ENCODE measurements around the gene DMRTC2. TPM values are rescaled to one million over a fixed set of nuclear protein-coding genes. Genes with fewer than 3 reads are reported as not detected.

Gene DMRTC2
- total and polyA plus RNA-seq, 9 of the 15 experiments (the other 6 are each of a cell fraction or from before 2014, with no cell fraction given): 0.03 TPM; not detected in 8

DNA sequence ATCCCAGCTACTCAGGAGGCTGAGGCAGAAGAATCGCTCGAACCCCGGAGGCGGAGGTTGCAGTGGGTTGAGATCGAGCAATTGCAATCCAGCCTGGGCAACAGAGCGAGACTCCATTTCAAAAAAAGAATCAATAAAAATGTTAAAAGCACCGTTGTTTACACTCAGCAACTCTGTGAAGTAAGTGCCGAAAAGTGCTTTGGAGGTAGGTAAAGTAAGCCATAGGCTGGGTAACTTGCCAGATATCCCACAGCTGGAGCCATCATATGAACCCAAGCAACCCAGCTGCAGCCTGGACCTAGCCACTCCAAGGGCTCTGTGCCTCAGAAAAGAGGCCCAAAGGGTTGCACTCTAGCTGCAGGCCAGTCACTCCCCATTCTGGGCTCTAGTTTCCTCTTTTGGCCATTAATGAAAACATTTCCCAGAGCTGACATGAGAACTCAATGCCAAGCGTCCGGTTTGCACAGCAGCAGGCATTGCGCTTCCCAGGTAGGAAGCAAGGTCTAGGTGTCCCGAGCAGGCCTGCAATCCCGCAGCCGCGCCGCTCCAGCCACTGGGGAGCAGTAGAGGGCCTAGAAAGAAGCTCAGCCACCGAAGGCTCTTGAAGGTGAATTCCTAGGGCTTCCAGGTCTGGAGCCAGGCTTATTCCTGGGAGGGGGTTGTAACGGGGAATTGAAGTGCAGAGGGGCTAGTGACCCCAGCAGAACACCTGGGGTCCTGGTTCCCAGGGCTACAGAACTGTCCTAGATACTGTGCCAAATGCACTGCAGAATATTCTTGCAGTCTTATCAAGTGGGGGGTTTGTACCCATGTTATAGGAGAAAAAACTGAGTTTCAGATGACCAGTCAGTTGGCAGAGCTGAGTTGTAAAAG, 28.2 kb downstream of the DMRTC2 start (continued):
- no peak for TF ChIP-seq ILF3 (IDR thresholded peaks at IDR 0.05; ENCODE audit: borderline replicate concordance)
- TF ChIP-seq SMC3 (conservative IDR thresholded peaks at IDR 0.05; ENCODE audit: insufficient read depth, low read depth, low read length): peak; percentile 82
- TF ChIP-seq HNRNPLL (IDR thresholded peaks at IDR 0.05; ENCODE audit: low read depth, low read length, poor library complexity, severe bottlenecking): no peak
- TF ChIP-seq, protein P1, sequence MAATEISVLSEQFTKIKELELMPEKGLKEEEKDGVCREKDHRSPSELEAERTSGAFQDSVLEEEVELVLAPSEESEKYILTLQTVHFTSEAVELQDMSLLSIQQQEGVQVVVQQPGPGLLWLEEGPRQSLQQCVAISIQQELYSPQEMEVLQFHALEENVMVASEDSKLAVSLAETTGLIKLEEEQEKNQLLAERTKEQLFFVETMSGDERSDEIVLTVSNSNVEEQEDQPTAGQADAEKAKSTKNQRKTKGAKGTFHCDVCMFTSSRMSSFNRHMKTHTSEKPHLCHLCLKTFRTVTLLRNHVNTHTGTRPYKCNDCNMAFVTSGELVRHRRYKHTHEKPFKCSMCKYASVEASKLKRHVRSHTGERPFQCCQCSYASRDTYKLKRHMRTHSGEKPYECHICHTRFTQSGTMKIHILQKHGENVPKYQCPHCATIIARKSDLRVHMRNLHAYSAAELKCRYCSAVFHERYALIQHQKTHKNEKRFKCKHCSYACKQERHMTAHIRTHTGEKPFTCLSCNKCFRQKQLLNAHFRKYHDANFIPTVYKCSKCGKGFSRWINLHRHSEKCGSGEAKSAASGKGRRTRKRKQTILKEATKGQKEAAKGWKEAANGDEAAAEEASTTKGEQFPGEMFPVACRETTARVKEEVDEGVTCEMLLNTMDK (IDR thresholded peaks at IDR 0.05; ENCODE audit: borderline replicate concordance, insufficient read depth, low read depth, low read length, poor library complexity, severe bottlenecking): peak; percentile 35
- 0 out of 2 replicates have a peak, but pooled peaks have one; percentile 33 for TF ChIP-seq POLR2AphosphoS5 (IDR thresholded peaks at IDR 0.05; ENCODE audit: control insufficient read depth, insufficient read depth, low read depth, low read length)
- peak; percentile 56; the same call in 1 of the 2 replicates for TF ChIP-seq THAP12 (CRISPR knock-in tag; IDR thresholded peaks at IDR 0.05)
- TF ChIP-seq KLF16 (IDR thresholded peaks at IDR 0.05): 0 out of 2 replicates have a peak, but pooled peaks have one; percentile 31
